SK-N-SH (cell line): ENCODE data around the gene CDH26.

ENCODE experiments used
- EP300 ChIP-seq, 2 experiments: IDR thresholded peaks; 2 replicates each; pipeline versions ENCODE4 v1.4.0 to v1.6.1; 2012; ENCODE audit warnings: borderline replicate concordance in 1 of 2, low read depth in 1 of 2, low read length in 1 of 2
- FOSL2 ChIP-seq: IDR thresholded peaks from 2 replicates; pipeline ENCODE4 v1.4.0; 2012; ENCODE audit warnings: low read depth, mild to moderate bottlenecking, moderate library complexity, borderline replicate concordance
- RAD21 ChIP-seq: IDR thresholded peaks from 2 replicates; pipeline ENCODE4 v1.6.1; 2012; ENCODE audit warnings: mild to moderate bottlenecking, low read length
- RCOR1 ChIP-seq: fragments of 150-350 bp; IDR thresholded peaks from 2 replicates; pipeline ENCODE4 v1.6.1; 2017; ENCODE audit warnings: antibody characterized with exemption, low read length
- SMC3 ChIP-seq: IDR thresholded peaks from 2 replicates; pipeline ENCODE4 v1.6.1; 2012; ENCODE audit warnings: low read depth, low read length, improper control_type of control experiment
- TAF1 ChIP-seq: IDR thresholded peaks from 2 replicates; pipeline ENCODE4 v1.6.1; 2012; ENCODE audit warnings: low read depth, mild to moderate bottlenecking, low read length, moderate library complexity, borderline replicate concordance
- TCF12 ChIP-seq: IDR thresholded peaks from 2 replicates; pipeline ENCODE4 v1.4.0; 2012
- TF ChIP-seq, protein P1 (sequence below): fragments of 200-600 bp; sonication (generic); IDR thresholded peaks from 2 replicates; pipeline ENCODE4 v1.6.1; 2017; ENCODE audit warnings: antibody characterized with exemption, mild to moderate bottlenecking, moderate library complexity

GRCh38 chr20:60026010-60026409 lies 67.8 kb downstream of the CDH26 start:
- TF ChIP-seq TAF1 (no peak), SMC3 (no peak), FOSL2 (no peak), RAD21 (no peak), EP300 (IDR thresholded peaks at IDR 0.05; ENCODE audit: borderline replicate concordance in 1 of 2, low read depth in 1 of 2, low read length in 1 of 2) (no peak), TCF12 (no peak), RCOR1 (no peak)
- TF ChIP-seq, protein P1, sequence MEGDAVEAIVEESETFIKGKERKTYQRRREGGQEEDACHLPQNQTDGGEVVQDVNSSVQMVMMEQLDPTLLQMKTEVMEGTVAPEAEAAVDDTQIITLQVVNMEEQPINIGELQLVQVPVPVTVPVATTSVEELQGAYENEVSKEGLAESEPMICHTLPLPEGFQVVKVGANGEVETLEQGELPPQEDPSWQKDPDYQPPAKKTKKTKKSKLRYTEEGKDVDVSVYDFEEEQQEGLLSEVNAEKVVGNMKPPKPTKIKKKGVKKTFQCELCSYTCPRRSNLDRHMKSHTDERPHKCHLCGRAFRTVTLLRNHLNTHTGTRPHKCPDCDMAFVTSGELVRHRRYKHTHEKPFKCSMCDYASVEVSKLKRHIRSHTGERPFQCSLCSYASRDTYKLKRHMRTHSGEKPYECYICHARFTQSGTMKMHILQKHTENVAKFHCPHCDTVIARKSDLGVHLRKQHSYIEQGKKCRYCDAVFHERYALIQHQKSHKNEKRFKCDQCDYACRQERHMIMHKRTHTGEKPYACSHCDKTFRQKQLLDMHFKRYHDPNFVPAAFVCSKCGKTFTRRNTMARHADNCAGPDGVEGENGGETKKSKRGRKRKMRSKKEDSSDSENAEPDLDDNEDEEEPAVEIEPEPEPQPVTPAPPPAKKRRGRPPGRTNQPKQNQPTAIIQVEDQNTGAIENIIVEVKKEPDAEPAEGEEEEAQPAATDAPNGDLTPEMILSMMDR = no peak
